ENCODE results near the gene ZBTB7B.

DNA sequence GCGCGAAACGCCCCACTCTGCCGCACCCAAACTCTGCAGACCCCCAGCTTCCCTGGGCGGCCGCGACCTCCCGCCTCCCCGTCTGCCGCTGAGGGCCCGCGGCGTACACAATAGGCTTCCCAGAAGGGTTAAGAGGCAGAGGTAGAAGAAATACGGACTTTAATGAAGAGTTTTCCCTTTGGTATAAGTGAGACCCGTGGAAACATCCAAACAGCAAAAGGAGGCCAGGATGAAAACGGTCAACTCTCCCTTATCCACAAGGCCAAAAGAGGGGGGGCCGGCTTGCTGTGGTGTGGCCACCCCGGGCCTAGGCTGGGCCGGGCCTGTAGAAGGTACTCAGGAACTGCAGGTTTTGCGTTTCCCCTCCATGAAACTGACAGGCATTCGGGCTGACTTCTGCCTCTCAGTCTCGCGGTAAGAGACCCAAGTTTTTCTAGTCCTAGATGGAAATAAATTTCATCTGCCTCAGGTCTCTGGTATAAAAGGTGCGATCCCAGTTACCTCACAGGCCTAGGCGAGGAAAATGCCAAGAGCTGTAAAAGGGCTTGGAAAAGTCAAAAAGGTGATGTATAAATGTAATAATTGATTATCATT is 40.3 kb upstream of the ZBTB7B start:
- TF ChIP-seq, protein P1, sequence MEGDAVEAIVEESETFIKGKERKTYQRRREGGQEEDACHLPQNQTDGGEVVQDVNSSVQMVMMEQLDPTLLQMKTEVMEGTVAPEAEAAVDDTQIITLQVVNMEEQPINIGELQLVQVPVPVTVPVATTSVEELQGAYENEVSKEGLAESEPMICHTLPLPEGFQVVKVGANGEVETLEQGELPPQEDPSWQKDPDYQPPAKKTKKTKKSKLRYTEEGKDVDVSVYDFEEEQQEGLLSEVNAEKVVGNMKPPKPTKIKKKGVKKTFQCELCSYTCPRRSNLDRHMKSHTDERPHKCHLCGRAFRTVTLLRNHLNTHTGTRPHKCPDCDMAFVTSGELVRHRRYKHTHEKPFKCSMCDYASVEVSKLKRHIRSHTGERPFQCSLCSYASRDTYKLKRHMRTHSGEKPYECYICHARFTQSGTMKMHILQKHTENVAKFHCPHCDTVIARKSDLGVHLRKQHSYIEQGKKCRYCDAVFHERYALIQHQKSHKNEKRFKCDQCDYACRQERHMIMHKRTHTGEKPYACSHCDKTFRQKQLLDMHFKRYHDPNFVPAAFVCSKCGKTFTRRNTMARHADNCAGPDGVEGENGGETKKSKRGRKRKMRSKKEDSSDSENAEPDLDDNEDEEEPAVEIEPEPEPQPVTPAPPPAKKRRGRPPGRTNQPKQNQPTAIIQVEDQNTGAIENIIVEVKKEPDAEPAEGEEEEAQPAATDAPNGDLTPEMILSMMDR (IDR thresholded peaks at IDR 0.05), result no peak
- TF ChIP-seq POLR2A (IDR thresholded peaks at IDR 0.05), result no peak

Measured in body of pancreas (tissue), 4 donors.